HepG2 (cell line): ENCODE data around the gene KDELR3. TPM values are rescaled to one million over a fixed set of nuclear protein-coding genes. Genes with fewer than 3 reads are reported as not detected.

Source experiments
- ATAC-seq: fragments of 200-7000 bp; cut with Tn5 transposase; 3 replicates; pipeline ENCODE4 v1.9.1; 2020; ENCODE audit warnings: mild to moderate bottlenecking, moderate library complexity
- BruUV-seq: library from RNA; stranded (reverse); fragments of 400-500 nt; replicated peaks from 2 replicates; lab custom pipeline; 2021; lab: Mats Ljungman, UMichigan
- CTCF ChIA-PET: fragments of 300-600 bp; formaldehyde crosslinking; extraction: SDS; loops from one replicate; lab custom pipeline; 2021; ENCODE audit warnings: low total read pairs, inconsistent platforms, low intra/inter-chr PET ratio; lab: Yijun Ruan, JAX
- POLR2A ChIA-PET: fragments of 350-600 bp; sonication (Branson Sonifier 250); formaldehyde crosslinking; loops from one replicate; lab custom pipeline; 2020; ENCODE audit warnings: antibody characterized with exemption, inconsistent platforms; lab: Yijun Ruan, JAX
- DNase-seq: peaks from one replicate; pipeline ENCODE4 v3.0.0-alpha.2; 2015; ENCODE audit warnings: low spot score
- FAIRE-seq: peaks from 3 replicates; lab custom pipeline; 2011; peaks lifted over from hg19 to GRCh38; lab: Jason Lieb, UNC
- H2AFZ ChIP-seq: one replicate; pipeline ENCODE4 v1.6.1; 2011; ENCODE audit warnings: low read length, inconsistent platforms
- H3K27ac ChIP-seq: fragments of 300-600 bp; 3 replicates; pipeline ENCODE4 v1.8.0; 2011; ENCODE audit warnings: mixed run types, mild to moderate bottlenecking, mixed read lengths, low read length, inconsistent platforms; ENCODE audit not compliant: insufficient read depth; ENCODE audit errors: extremely low read length
- H3K27me3 ChIP-seq, 2 experiments: fragments of 200-600 bp in 1 of 2; 2 replicates in 1 of 2; 3 replicates in 1 of 2; pipeline versions ENCODE4 v1.6.0 to v1.8.0; 2011; ENCODE audit warnings: low read length in 2 of 2, mild to moderate bottlenecking in 2 of 2, moderate library complexity in 2 of 2, inconsistent platforms in 1 of 2; ENCODE audit not compliant: insufficient read depth in 2 of 2, control insufficient read depth in 1 of 2
- H3K36me3 ChIP-seq, 2 experiments: fragments of 200-600 bp in 1 of 2; replicated peaks in 1 of 2; 2 replicates in 1 of 2; 3 replicates in 1 of 2; pipeline versions ENCODE4 v1.5.1 to v1.8.0; 2011; ENCODE audit warnings: low read length in 2 of 2, inconsistent platforms in 1 of 2; ENCODE audit not compliant: insufficient read depth in 2 of 2, control insufficient read depth in 1 of 2
- H3K4me1 ChIP-seq: 2 replicates; pipeline ENCODE4 v1.5.1; 2012; ENCODE audit warnings: low read length, inconsistent platforms; ENCODE audit not compliant: insufficient read depth
- H3K4me2 ChIP-seq: 2 replicates; pipeline ENCODE4 v1.6.0; 2011; ENCODE audit warnings: low read depth, low read length, inconsistent platforms
- H3K4me3 ChIP-seq, 3 experiments: fragments of 200-600 bp in 1 of 3; sonication (generic), shearing (Covaris generic) in 1 of 3; replicated peaks in 1 of 3; 2 replicates each; pipeline ENCODE4 v1.5.1; 2011 to 2016; ENCODE audit warnings: low read length in 3 of 3, inconsistent platforms in 2 of 3, low read depth in 2 of 3, mild to moderate bottlenecking in 2 of 3, control low read depth in 1 of 3, mixed read lengths in 1 of 3; ENCODE audit not compliant: insufficient read depth in 1 of 3
- H3K79me2 ChIP-seq: one replicate; pipeline ENCODE4 v1.6.1; 2011; ENCODE audit warnings: low read length, inconsistent platforms; ENCODE audit not compliant: insufficient read depth
- H3K9ac ChIP-seq: 2 replicates; pipeline ENCODE4 v1.6.0; 2011; ENCODE audit warnings: mild to moderate bottlenecking, low read depth, low read length, inconsistent platforms; ENCODE audit not compliant: insufficient read depth
- H3K9me3 ChIP-seq: 2 replicates; pipeline ENCODE4 v1.5.1; 2012; ENCODE audit warnings: mild to moderate bottlenecking, low read length
- H4K20me1 ChIP-seq: 2 replicates; pipeline ENCODE4 v1.6.0; 2011; ENCODE audit warnings: inconsistent platforms, mild to moderate bottlenecking, low read length, moderate library complexity; ENCODE audit not compliant: insufficient read depth
- ARID5B ChIP-seq: IDR thresholded peaks from 2 replicates; pipeline ENCODE4 v1.4.0; 2020; ENCODE audit warnings: mild to moderate bottlenecking, missing genetic modification reagents
- ASH2L ChIP-seq: fragments of 300-600, 200-600 bp; sonication (generic); IDR thresholded peaks from 2 replicates; pipeline ENCODE4 v1.7.0; 2017; ENCODE audit warnings: low read depth, mild to moderate bottlenecking, moderate library complexity, mixed read lengths, low read length; ENCODE audit not compliant: insufficient read length
- CAMTA2 ChIP-seq: sonication (generic); formaldehyde crosslinking; IDR thresholded peaks from 2 replicates; pipeline ENCODE4 v1.4.0; 2020; ENCODE audit warnings: mild to moderate bottlenecking, missing genetic modification reagents, borderline replicate concordance
- DBP ChIP-seq: sonication (generic); formaldehyde crosslinking; IDR thresholded peaks from 2 replicates; pipeline ENCODE4 v1.4.0; 2020; ENCODE audit warnings: missing genetic modification reagents; ENCODE audit errors: not compliant biosample characterization
- KLF16 ChIP-seq, 2 experiments: sonication (generic) in 1 of 2; formaldehyde crosslinking in 1 of 2; IDR thresholded peaks; 2 replicates each; pipeline versions ENCODE4 v1.6.1 to v1.8.0; 2016 to 2023; ENCODE audit warnings: missing genetic modification reagents in 2 of 2, missing compliant biosample characterization in 1 of 2
- KLF9 ChIP-seq: IDR thresholded peaks from 2 replicates; pipeline ENCODE4 v1.6.1; 2016; ENCODE audit warnings: low read depth
- MEF2D ChIP-seq: sonication (generic); formaldehyde crosslinking; IDR thresholded peaks from 2 replicates; pipeline ENCODE4 v1.5.1; 2020; ENCODE audit warnings: mild to moderate bottlenecking, missing genetic modification reagents
- PAXIP1 ChIP-seq: sonication (generic); formaldehyde crosslinking; conservative IDR thresholded peaks from 2 replicates; pipeline ENCODE4 v1.4.0; 2020; ENCODE audit warnings: mild to moderate bottlenecking, missing genetic modification reagents, moderate library complexity
- ZBTB1 ChIP-seq: sonication (generic); formaldehyde crosslinking; IDR thresholded peaks from 2 replicates; pipeline ENCODE4 v1.4.0; 2020; ENCODE audit warnings: missing genetic modification reagents, borderline replicate concordance
- ZNF607 ChIP-seq: sonication (generic); formaldehyde crosslinking; IDR thresholded peaks from 2 replicates; pipeline ENCODE4 v1.5.1; 2020; ENCODE audit warnings: missing genetic modification reagents, mild to moderate bottlenecking, borderline replicate concordance
- ZNF782 ChIP-seq: sonication (generic); formaldehyde crosslinking; IDR thresholded peaks from 2 replicates; pipeline ENCODE4 v1.4.0; 2020; ENCODE audit warnings: missing genetic modification reagents, mild to moderate bottlenecking, borderline replicate concordance
- WGBS: methylation state at CpG from one replicate; pipeline ENCODE4 v1.1.6; 2017; ENCODE audit warnings: low lambda C conversion rate; 5-methylcytosine and 5-hydroxymethylcytosine counted together
- in situ Hi-C: cut with HindIII; loops from 2 replicates; pipeline ENCODE4 v1.10.0; 2017; ENCODE audit warnings: low pct_unique_long_range_greater_than_20kb; ENCODE audit not compliant: extremely low pct_ligation_motif_present
- intact Hi-C: fragments of 100-400 bp; cut with micrococcal nuclease; formaldehyde crosslinking; loops from one replicate; pipeline ENCODE4 v1.10.0; 2022; ENCODE audit not compliant: unreplicated experiment
- polyA plus RNA-seq, 8 experiments: library from polyadenylated mRNA; depleted of rRNA in 3 of 8; stranded (reverse) in 7 of 8; unstranded in 1 of 8; fragments of >200 nt; fragmentation: Illumina TruSeq in 4 of 8; extraction: Trizol in 4 of 8; gene quantifications; 2 replicates each; pipeline versions ENCODE4 v1.2.1 to v1.2.3, GENCODE V29; 2011 to 2016; ENCODE audit warnings: low read depth in 4 of 8, missing spikeins in 1 of 8, mixed read lengths in 1 of 8; ENCODE audit not compliant: insufficient read depth in 1 of 8
- total RNA-seq, 5 experiments: library from RNA; depleted of rRNA; stranded (reverse); fragments of >200 nt; fragmentation: Illumina TruSeq; extraction: Trizol; gene quantifications; 2 replicates each; pipeline ENCODE4 v1.2.3, GENCODE V29; 2016; ENCODE audit warnings: low read depth in 1 of 5

KDELR3 gene
- total and polyA plus RNA-seq, 2 of the 13 experiments (the other 11 are each of a cell fraction or from before 2014, with no cell fraction given), result 24.2 to 65.7 TPM

GRCh38 chr22:38453996-38454352 is 13.9 kb upstream of the KDELR3 start (continued):
- no peak for TF ChIP-seq CAMTA2
- no peak for TF ChIP-seq ASH2L
- TF ChIP-seq KLF16 (CRISPR knock-in tag; IDR thresholded peaks at IDR 0.05), result no peak
- TF ChIP-seq ZNF607 (CRISPR knock-in tag), result no peak
- no peak for TF ChIP-seq ZBTB1
- TF ChIP-seq ZNF782 (CRISPR knock-in tag), result no peak

GRCh38 chr22:38454353-38455075 is 13.4 kb upstream of the KDELR3 start:
- in situ Hi-C loops, result no loop called here
- Histone ChIP-seq H3K27ac (no peak overlapping the region), H3K4me3 (peak overlapping the region; percentile 10 to 73 (median 21); a peak in 3 of 6 replicates), H3K4me1 (peaks cover 18% of the 10 kb centered on the region), H3K4me2 (peak overlapping the region; percentile 55), H3K9ac (no peak overlapping the region), H3K36me3 (no peaks in the 10 kb centered on the region), H4K20me1 (no peaks in the 10 kb centered on the region), H3K27me3 (peaks cover 19 to 79% of the 10 kb centered on the region in 2 experiments), H2AFZ (no peak overlapping the region), H3K9me3 (no peaks in the 10 kb centered on the region), H3K79me2 (no peaks in the 10 kb centered on the region)
- BruUV-seq, result no TSS peak
- ChIA-PET POLR2A (no interaction called here), CTCF (no interaction called here)
- FAIRE-seq (no peak), DNase-seq (no peak), ATAC-seq (peak; percentile 23; the same call in 2 of the 3 replicates)
- WGBS, result 4% methylated on average over 5 of the region's 67 CpGs
- intact Hi-C loops, result no loop called here
- TF ChIP-seq PAXIP1 (CRISPR knock-in tag) (no peak), MEF2D (CRISPR knock-in tag) (no peak), CAMTA2 (no peak), ARID5B (CRISPR knock-in tag) (no peak), DBP (CRISPR knock-in tag) (no peak), KLF9 (CRISPR knock-in tag) (no peak)
